BJ (cell line): Measurements from ENCODE around the gene USP20. TPM values are rescaled to one million over a fixed set of nuclear protein-coding genes. Genes with fewer than 3 reads are reported as not detected.

ENCODE experiments used
- CTCF ChIA-PET: fragments of 350-600 bp; formaldehyde crosslinking; extraction: SDS; loops from one replicate; lab custom pipeline; 2021; ENCODE audit warnings: antibody characterized with exemption, inconsistent platforms; lab: Yijun Ruan, JAX
- POLR2A ChIA-PET: fragments of 300-600 bp; sonication (Branson Sonifier 250); formaldehyde crosslinking; extraction: SDS; loops from one replicate; lab custom pipeline; 2021; ENCODE audit warnings: antibody characterized with exemption; lab: Charles Lee
- DNase-seq: peaks from one replicate; pipeline ENCODE4 v3.0.0-alpha.2; 2011; ENCODE audit warnings: low read depth
- H3K27me3 ChIP-seq: 2 replicates; pipeline ENCODE4 v1.6.0; 2011; ENCODE audit warnings: low read length; ENCODE audit not compliant: control insufficient read depth, insufficient read depth
- H3K36me3 ChIP-seq: 2 replicates; pipeline ENCODE4 v1.5.1; 2011; ENCODE audit warnings: low read length; ENCODE audit not compliant: control insufficient read depth, insufficient read depth
- H3K4me3 ChIP-seq: 2 replicates; pipeline ENCODE4 v1.5.1; 2011; ENCODE audit warnings: low read depth, mild to moderate bottlenecking, control low read depth, low read length
- CTCF ChIP-seq: IDR thresholded peaks from 2 replicates; pipeline ENCODE4 v1.5.1; 2011; ENCODE audit warnings: low read depth, mild to moderate bottlenecking, control low read depth, inconsistent platforms, low read length, moderate library complexity; ENCODE audit not compliant: insufficient read depth
- polyA plus RNA-seq: library from polyadenylated mRNA; depleted of rRNA; stranded (reverse); fragments of >200 nt; gene quantifications from 2 replicates; pipeline ENCODE4 v1.2.3, GENCODE V29; 2011

USP20 gene
- polyA plus RNA-seq, 1 experiment = 19.0 TPM

DNA sequence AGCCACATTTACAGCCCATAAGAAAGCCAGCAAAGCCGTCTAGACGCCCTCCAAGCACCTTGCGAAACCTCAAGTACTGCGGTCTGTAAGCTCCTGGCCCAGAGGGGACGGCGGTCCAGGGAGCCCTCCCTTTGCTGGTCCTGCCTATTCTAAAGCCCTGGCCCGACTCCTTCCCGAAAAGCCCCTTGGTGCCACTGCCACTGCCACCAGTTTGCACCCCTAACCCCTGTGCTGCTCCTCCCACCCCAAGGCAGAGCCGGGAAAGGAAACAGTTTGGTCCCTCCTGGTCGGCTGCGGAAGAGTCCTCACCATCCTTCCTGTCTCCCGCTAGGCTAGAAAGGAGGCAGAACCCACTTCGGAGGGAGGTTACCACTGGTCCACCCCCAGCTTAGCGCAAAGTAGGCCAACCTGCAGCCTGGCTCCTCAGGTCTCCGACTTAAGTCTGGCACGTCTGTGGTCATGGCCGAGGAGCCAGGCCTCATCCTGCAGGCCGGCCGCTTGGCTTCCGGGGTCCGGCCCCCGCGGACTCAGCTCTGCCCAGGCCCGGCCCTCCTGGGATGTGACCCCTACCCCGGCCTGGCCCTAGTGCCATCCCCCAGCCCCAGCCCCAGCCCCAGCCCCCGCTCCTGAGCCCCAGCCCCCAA, 12.2 kb upstream of the USP20 start:
- ChIA-PET POLR2A (interaction anchor here (0.6 kb wide), 1 partner anchor 1452 kb away, joined by 12 read pairs; the partner anchor contains the start of gene URM1), CTCF (no interaction called here)
- no peak for DNase-seq
- no peak for TF ChIP-seq CTCF
- peak overlapping the region; percentile 96 for H3K4me3 ChIP-seq
- H3K27me3 ChIP-seq = no peaks in the 10 kb centered on the region
- H3K36me3 ChIP-seq = peaks cover 18% of the 10 kb centered on the region

- CTCF ChIA-PET = no interaction called here
Observed at GRCh38 chr9:129823542-129823934, 11.7 kb upstream of the USP20 start.

GRCh38 chr9:129823935-129824601, 11.2 kb upstream of the USP20 start, which contains the start of gene TOR1A:
TOR1A (minus strand) TSS chr9:129824136; CDS start chr9:129824085, 51 bp downstream.
- H3K36me3 ChIP-seq = peaks cover 13% of the 10 kb centered on the region
- DNase-seq = peak; percentile 76
- H3K4me3 ChIP-seq = peak within 1 kb of the TSS; percentile 96
- POLR2A ChIA-PET = no interaction called here
- CTCF ChIA-PET = no interaction called here
- TF ChIP-seq CTCF = no peak
- no peaks in the 10 kb centered on the region for H3K27me3 ChIP-seq

More at GRCh38 chr9:129823542-129823934, 11.7 kb upstream of the USP20 start:
- peak overlapping the region; percentile 96 for H3K4me3 ChIP-seq
- no peak for DNase-seq
- H3K36me3 ChIP-seq = peaks cover 14% of the 10 kb centered on the region
- H3K27me3 ChIP-seq = no peaks in the 10 kb centered on the region
- POLR2A ChIA-PET = no interaction called here
- no peak for TF ChIP-seq CTCF

- TF ChIP-seq CTCF = no peak
- no peak for DNase-seq
- POLR2A ChIA-PET = no interaction called here
- no peak overlapping the region for H3K4me3 ChIP-seq
- H3K27me3 ChIP-seq = no peaks in the 10 kb centered on the region
- H3K36me3 ChIP-seq = peaks cover 12% of the 10 kb centered on the region
- CTCF ChIA-PET = interaction anchor here (0.6 to 1.1 kb wide), 3 partner anchors 16 to 731 kb away, joined by 3 to 5 read pairs (median 4); no protein-coding TSS in a partner anchor
Observed at GRCh38 chr9:129826344-129826743, 8.9 kb upstream of the USP20 start.

DNA sequence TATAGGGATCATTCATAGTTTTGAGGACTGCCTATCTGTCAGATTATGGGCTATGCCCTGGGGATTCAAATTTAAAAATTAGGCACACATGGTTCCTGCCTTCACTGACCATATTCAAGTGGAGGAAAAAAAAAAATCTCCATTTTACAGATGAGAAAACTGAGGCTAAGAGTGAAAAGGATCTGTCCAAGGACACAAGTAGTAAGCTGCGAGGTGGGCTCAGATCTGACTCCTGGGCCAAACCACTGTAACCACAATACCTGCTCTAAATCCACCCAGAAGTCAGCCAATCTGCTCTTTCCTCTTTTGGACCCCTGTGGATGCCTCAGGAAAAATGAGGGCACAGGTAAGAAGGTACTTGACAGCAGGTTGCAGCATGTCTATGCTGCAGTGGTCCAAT, 8.5 kb upstream of the USP20 start:
- POLR2A ChIA-PET = no interaction called here

More for the DNA sequence above, 8.5 kb upstream of the USP20 start:
- H3K4me3 ChIP-seq = no peak overlapping the region
- DNase-seq = no peak
- CTCF ChIA-PET = interaction anchor here (1.0 to 1.1 kb wide), 2 partner anchors 16 to 69 kb away, joined by 4 to 5 read pairs; no protein-coding TSS in a partner anchor
- TF ChIP-seq CTCF = no peak
- H3K27me3 ChIP-seq = no peaks in the 10 kb centered on the region
- H3K36me3 ChIP-seq = peaks cover 12% of the 10 kb centered on the region
